ENCODE results near the gene WBP1L. TPM values are rescaled to one million over a fixed set of nuclear protein-coding genes. Genes with fewer than 3 reads are reported as not detected.

WBP1L gene
- total RNA-seq (2016; rRNA removed; fragmentation: Illumina TruSeq; extraction: Trizol) (8.3 and 11.6 TPM in 2 replicates), polyA plus RNA-seq (2011; rRNA removed) (12.3 and 14.9 TPM in 2 replicates), polyA minus RNA-seq (2011; rRNA and poly(A)+ RNA removed; ENCODE audit: low replicate concordance) (33.2 and 39.2 TPM in 2 replicates), Bru-seq, nascent RNA (percentile 52 among the genes with signal in this experiment), BruChase-seq, experiment 1, labeled RNA remaining after a 6-hour chase (percentile 53 among the genes with signal in this experiment), BruChase-seq, experiment 2, labeled RNA remaining after a 2-hour chase (percentile 60 among the genes with signal in this experiment)
- 4.0 and 4.2 TPM in 2 replicates for total RNA-seq (2016; cell fraction: cytosol; rRNA removed; fragmentation: Illumina TruSeq; extraction: Trizol; ENCODE audit: low read depth)
- 8.5 and 10.6 TPM in 2 replicates for total RNA-seq (2016; cell fraction: insoluble cytoplasmic fraction; rRNA removed; fragmentation: Illumina TruSeq; extraction: Trizol)
- total RNA-seq (2016; cell fraction: membrane; rRNA removed; fragmentation: Illumina TruSeq; extraction: Trizol) = 15.7 and 18.8 TPM in 2 replicates
- total RNA-seq (2016; cell fraction: nucleus; rRNA removed; fragmentation: Illumina TruSeq; extraction: Trizol) = 6.4 and 7.2 TPM in 2 replicates
- 18.7 and 19.4 TPM in 2 replicates for polyA plus RNA-seq (2011; cell fraction: cytosol; rRNA removed)
- 8.0 and 9.0 TPM in 2 replicates for polyA plus RNA-seq (2011; cell fraction: nucleus; rRNA removed)
- polyA plus RNA-seq (2012) = 11.9 and 14.7 TPM in 2 replicates
- polyA plus RNA-seq (2016; cell fraction: cytosol; fragmentation: Illumina TruSeq; extraction: Trizol; ENCODE audit: low read depth) = 2.6 and 2.8 TPM in 2 replicates
- 10.0 and 11.7 TPM in 2 replicates for polyA plus RNA-seq (2016; cell fraction: insoluble cytoplasmic fraction; fragmentation: Illumina TruSeq; extraction: Trizol; ENCODE audit: low read depth)
- 10.4 and 14.8 TPM in 2 replicates for polyA plus RNA-seq (2016; cell fraction: membrane; fragmentation: Illumina TruSeq; extraction: Trizol; ENCODE audit: low read depth)
- 9.0 and 9.1 TPM in 2 replicates for polyA plus RNA-seq (2016; cell fraction: nucleus; fragmentation: Illumina TruSeq; extraction: Trizol; ENCODE audit: insufficient read depth, low read depth)
- 12.8 and 18.7 TPM in 2 replicates for polyA minus RNA-seq (2011; cell fraction: cytosol; rRNA and poly(A)+ RNA removed)
- 6.4 and 8.5 TPM in 2 replicates for polyA minus RNA-seq (2011; cell fraction: nucleus; rRNA and poly(A)+ RNA removed)
- long read RNA-seq, experiment 1, partial matches to known transcripts = 0 of 3 reads
- long read RNA-seq, experiment 1, other reads (novel, unspliced or antisense) = 3 of 3 reads
- long read RNA-seq, experiment 2, transcript WBP1L-203 (4 exons, 1,428 nt) = major isoform, 6 of 24 reads
- long read RNA-seq, experiment 2, partial matches to known transcripts = 15 of 24 reads
- long read RNA-seq, experiment 2, other reads (novel, unspliced or antisense) = 3 of 24 reads

DNA sequence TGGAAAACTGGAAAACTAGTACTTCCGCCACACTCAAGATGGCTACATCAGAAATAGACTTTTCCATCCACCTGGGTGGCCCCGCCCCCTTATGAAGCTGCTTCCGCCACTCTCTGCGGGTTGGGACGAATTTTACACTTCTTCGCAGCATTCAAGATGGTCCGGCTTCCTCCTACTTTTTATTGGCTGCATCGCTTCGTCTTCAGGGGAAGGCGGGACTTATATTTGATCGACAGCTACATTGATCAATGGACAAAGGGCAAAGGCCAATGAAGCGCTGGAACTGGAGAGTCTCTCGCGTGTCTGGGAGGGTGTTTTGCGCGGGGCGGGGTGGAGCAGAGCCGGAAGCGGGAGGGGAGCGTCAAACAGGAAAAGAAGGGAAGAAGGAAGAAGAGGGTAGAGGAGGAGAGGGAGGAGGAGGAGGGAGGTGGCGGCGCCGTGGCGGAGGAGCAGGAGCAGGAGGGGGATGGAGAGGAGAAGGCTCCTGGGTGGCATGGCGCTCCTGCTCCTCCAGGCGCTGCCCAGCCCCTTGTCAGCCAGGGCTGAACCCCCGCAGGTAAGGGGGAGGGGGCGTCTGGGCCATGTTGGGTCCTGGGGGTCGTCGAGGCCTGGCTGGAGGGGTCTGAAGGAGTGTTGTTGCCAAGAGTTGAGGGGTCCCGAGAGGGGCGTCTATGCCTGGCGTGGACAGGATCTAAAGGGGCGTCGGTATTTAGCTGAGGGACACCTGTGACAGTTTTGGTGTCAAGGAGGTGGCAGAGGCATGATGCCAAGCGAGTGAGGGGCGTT lies at the start of gene WBP1L:
TSS of gene WBP1L (plus strand) at position 361 of the 786 bp plus-strand sequence. CDS start at position 467, 106 bp downstream.
- Histone ChIP-seq H2AFZ (ENCODE audit: low read length) (peak within 1 kb of the TSS; percentile 88), H3K27ac (ENCODE audit: extremely low read length, insufficient read depth, low read length) (peak within 1 kb of the TSS; percentile 41), H3K4me3 (replicated peaks in 1 of 3; ENCODE audit: insufficient read depth in 1 of 3, low read depth in 2 of 3, low read length in 3 of 3) (peak within 1 kb of the TSS; percentile 72 to 94 (median 82)), H3K9me3 (ENCODE audit: low read length) (no peaks in the 10 kb centered on the region), H3K9ac (ENCODE audit: insufficient read depth, low read depth, low read length) (peak within 1 kb of the TSS; percentile 79), H3K36me3 (replicated peaks in 1 of 2; ENCODE audit: control insufficient read depth in 1 of 2, insufficient read depth in 2 of 2, low read length in 2 of 2) (no peaks in the 10 kb centered on the region), H3K4me1 (ENCODE audit: insufficient read depth, low read length) (peaks cover 35% of the 10 kb centered on the region), H3K79me2 (ENCODE audit: insufficient read depth, low read length) (peaks cover 24% of the 10 kb centered on the region), H4K20me1 (ENCODE audit: insufficient read depth, low read length) (no peaks in the 10 kb centered on the region), H3K4me2 (ENCODE audit: low read depth, low read length) (peak within 1 kb of the TSS; percentile 96), H3K27me3 (ENCODE audit: control insufficient read depth in 1 of 2, insufficient read depth in 2 of 2, low read length in 2 of 2) (no peaks in the 10 kb centered on the region; a peak in 1 of 5 replicates)
- DNase-seq (ENCODE audit: low spot score) (peak; percentile 99), ATAC-seq (peak; percentile 94), FAIRE-seq (peak; percentile 98)
- POLR2A ChIA-PET = interaction anchor here (0.6 to 3.0 kb wide), 16 partner anchors 8 to 607 kb away, joined by 3 to 25 read pairs (median 4); partner anchors contain the start of genes ARL3, AS3MT, PCGF6 and SFXN2
- in situ Hi-C loops (cut with HindIII; ENCODE audit: extremely low pct_ligation_motif_present, low pct_unique_long_range_greater_than_20kb) (loop anchor here (10.0 to 25.0 kb wide), 2 partner anchors 71 to 319 kb away; no protein-coding TSS in a partner anchor), intact Hi-C loops (cut with micrococcal nuclease; ENCODE audit: unreplicated experiment) (loop anchor here (2.0 to 5.0 kb wide), 3 partner anchors 29 to 71 kb away; partner anchors contain the start of genes ARL3 and SFXN2)
- CTCF ChIA-PET (ENCODE audit: low intra/inter-chr PET ratio, low total read pairs) = no interaction called here
- WGBS (ENCODE audit: low lambda C conversion rate) = 2% methylated on average over 34 of the region's 37 CpGs
- no TSS peak for BruUV-seq (replicated peaks)
- TF ChIP-seq ZNF24 (IDR thresholded peaks at IDR 0.05) (no peak), IRF2 (CRISPR knock-in tag; IDR thresholded peaks at IDR 0.05) (peak; percentile 42; the same call in 1 of the 2 replicates), ZEB1 (IDR thresholded peaks at IDR 0.05; ENCODE audit: insufficient replicate concordance, low read depth) (no peak), MEF2D (CRISPR knock-in tag; IDR thresholded peaks at IDR 0.05) (peak; percentile 52; the same call in 1 of the 2 replicates), ZNF556 (CRISPR knock-in tag; IDR thresholded peaks at IDR 0.05; ENCODE audit: borderline replicate concordance) (no peak), ZNF792 (CRISPR knock-in tag; IDR thresholded peaks at IDR 0.05) (peak; percentile 62; the same call in 1 of the 2 replicates), LCORL (IDR thresholded peaks at IDR 0.05) (no peak), LCORL (CRISPR knock-in tag; IDR thresholded peaks at IDR 0.05) (peak; percentile 54)
- TF ChIP-seq, protein P1, sequence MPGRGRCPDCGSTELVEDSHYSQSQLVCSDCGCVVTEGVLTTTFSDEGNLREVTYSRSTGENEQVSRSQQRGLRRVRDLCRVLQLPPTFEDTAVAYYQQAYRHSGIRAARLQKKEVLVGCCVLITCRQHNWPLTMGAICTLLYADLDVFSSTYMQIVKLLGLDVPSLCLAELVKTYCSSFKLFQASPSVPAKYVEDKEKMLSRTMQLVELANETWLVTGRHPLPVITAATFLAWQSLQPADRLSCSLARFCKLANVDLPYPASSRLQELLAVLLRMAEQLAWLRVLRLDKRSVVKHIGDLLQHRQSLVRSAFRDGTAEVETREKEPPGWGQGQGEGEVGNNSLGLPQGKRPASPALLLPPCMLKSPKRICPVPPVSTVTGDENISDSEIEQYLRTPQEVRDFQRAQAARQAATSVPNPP (CRISPR knock-in tag; IDR thresholded peaks at IDR 0.05) = no peak
- TF ChIP-seq, protein P2, sequence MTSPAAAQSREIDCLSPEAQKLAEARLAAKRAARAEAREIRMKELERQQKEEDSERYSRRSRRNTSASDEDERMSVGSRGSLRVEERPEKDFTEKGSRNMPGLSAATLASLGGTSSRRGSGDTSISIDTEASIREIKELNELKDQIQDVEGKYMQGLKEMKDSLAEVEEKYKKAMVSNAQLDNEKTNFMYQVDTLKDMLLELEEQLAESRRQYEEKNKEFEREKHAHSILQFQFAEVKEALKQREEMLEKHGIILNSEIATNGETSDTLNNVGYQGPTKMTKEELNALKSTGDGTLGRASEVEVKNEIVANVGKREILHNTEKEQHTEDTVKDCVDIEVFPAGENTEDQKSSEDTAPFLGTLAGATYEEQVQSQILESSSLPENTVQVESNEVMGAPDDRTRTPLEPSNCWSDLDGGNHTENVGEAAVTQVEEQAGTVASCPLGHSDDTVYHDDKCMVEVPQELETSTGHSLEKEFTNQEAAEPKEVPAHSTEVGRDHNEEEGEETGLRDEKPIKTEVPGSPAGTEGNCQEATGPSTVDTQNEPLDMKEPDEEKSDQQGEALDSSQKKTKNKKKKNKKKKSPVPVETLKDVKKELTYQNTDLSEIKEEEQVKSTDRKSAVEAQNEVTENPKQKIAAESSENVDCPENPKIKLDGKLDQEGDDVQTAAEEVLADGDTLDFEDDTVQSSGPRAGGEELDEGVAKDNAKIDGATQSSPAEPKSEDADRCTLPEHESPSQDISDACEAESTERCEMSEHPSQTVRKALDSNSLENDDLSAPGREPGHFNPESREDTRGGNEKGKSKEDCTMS (CRISPR knock-in tag; conservative IDR thresholded peaks at IDR 0.05) = no peak
- TF ChIP-seq, protein P3, sequence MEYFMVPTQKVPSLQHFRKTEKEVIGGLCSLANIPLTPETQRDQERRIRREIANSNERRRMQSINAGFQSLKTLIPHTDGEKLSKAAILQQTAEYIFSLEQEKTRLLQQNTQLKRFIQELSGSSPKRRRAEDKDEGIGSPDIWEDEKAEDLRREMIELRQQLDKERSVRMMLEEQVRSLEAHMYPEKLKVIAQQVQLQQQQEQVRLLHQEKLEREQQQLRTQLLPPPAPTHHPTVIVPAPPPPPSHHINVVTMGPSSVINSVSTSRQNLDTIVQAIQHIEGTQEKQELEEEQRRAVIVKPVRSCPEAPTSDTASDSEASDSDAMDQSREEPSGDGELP (IDR thresholded peaks at IDR 0.05; ENCODE audit: borderline replicate concordance, low read depth) = peak; percentile 83
- TF ChIP-seq, protein P4, sequence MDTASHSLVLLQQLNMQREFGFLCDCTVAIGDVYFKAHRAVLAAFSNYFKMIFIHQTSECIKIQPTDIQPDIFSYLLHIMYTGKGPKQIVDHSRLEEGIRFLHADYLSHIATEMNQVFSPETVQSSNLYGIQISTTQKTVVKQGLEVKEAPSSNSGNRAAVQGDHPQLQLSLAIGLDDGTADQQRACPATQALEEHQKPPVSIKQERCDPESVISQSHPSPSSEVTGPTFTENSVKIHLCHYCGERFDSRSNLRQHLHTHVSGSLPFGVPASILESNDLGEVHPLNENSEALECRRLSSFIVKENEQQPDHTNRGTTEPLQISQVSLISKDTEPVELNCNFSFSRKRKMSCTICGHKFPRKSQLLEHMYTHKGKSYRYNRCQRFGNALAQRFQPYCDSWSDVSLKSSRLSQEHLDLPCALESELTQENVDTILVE (CRISPR knock-in tag; IDR thresholded peaks at IDR 0.05) = 0 out of 2 replicates have a peak, but pooled peaks have one; percentile 43
